Measurements from ENCODE around the gene QSOX2.

QSOX2 gene

GRCh38 chr9:136229096-136230065, 16.2 kb downstream of the QSOX2 start:
- H3K9me3 Mint-ChIP-seq: no peaks in the 10 kb centered on the region
- no peak overlapping the region for H3K4me3 Mint-ChIP-seq
- H3K36me3 Mint-ChIP-seq: peaks cover 3% of the 10 kb centered on the region
- peaks cover 40% of the 10 kb centered on the region for H3K4me1 Mint-ChIP-seq
- H3K27me3 Mint-ChIP-seq: no peaks in the 10 kb centered on the region
- H3K27ac Mint-ChIP-seq: no peak overlapping the region

GRCh38 chr9:136228107-136228875, 17.3 kb downstream of the QSOX2 start:
- H3K4me3 Mint-ChIP-seq: no peak overlapping the region
- no peaks in the 10 kb centered on the region for H3K27me3 Mint-ChIP-seq
- H3K4me1 Mint-ChIP-seq: peaks cover 30% of the 10 kb centered on the region
- H3K9me3 Mint-ChIP-seq: no peaks in the 10 kb centered on the region
- no peak overlapping the region for H3K27ac Mint-ChIP-seq
- H3K36me3 Mint-ChIP-seq: peaks cover 6% of the 10 kb centered on the region

DNA sequence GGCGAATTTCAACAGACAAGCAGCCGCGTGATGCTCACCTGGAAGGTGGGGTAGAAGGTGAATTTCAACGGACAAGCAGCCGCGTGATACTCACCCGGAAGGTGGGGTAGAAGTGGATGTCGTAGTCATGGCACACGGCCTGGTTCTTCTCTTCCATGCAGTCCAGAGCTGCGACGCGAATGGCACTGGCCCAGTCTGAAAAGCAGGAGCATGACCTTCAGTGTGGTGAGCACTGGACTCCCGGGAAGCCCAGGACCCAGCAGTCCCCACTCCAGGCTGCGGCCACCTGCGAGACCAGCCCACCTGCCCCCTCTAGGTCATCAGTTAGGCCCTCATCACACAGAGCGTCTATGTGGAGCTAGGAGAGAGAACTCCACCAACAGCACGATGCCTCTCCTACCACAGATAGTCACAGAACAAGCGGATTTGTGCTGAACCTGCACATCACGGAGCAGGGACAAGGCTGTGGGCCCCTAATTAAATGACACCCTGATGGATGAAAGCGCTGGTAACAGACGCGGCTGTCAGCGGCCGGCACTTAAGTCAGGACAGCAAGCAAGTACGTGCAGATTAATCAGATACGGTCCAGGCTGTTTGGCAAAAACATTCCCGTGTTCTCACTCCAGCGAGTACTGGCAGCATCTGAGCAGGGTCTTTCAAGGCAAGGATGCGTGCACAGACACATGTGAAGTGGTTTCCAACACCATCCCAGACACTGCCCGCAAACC, 18.8 kb downstream of the QSOX2 start:
- Mint-ChIP-seq H3K4me1 (peaks cover 16% of the 10 kb centered on the region), H3K27ac (no peak overlapping the region), H3K27me3 (no peaks in the 10 kb centered on the region), H3K9me3 (no peaks in the 10 kb centered on the region), H3K36me3 (peaks cover 9% of the 10 kb centered on the region), H3K4me3 (no peak overlapping the region)

GRCh38 chr9:136225748-136226679, 19.6 kb downstream of the QSOX2 start:
- H3K36me3 Mint-ChIP-seq: peaks cover 13% of the 10 kb centered on the region
- no peaks in the 10 kb centered on the region for H3K9me3 Mint-ChIP-seq
- no peak overlapping the region for H3K27ac Mint-ChIP-seq
- H3K4me1 Mint-ChIP-seq: peaks cover 16% of the 10 kb centered on the region
- no peak overlapping the region for H3K4me3 Mint-ChIP-seq
- no peaks in the 10 kb centered on the region for H3K27me3 Mint-ChIP-seq

DNA sequence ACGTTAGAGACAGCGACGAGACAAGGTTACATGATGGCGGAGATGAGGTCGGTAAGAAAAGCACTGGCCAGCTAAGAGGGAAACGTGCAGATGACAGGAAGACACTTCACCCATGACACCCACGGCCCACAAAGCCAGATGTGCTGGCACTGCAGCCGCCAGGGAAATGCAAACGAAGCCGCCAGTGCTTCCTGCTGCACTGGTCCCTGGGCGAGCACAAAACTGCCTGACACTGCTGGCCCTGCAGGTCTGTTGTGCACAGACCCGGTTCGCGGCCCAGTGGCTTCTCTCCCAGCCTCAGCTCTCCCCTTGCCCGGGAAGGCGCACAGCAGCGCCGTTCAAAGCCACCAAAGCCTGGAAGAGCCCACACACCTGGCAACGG, 20.3 kb downstream of the QSOX2 start:
- Mint-ChIP-seq H3K4me3 (no peak overlapping the region), H3K4me1 (peaks cover 16% of the 10 kb centered on the region), H3K27ac (no peak overlapping the region), H3K9me3 (no peaks in the 10 kb centered on the region), H3K27me3 (no peaks in the 10 kb centered on the region), H3K36me3 (peaks cover 13% of the 10 kb centered on the region)

DNA sequence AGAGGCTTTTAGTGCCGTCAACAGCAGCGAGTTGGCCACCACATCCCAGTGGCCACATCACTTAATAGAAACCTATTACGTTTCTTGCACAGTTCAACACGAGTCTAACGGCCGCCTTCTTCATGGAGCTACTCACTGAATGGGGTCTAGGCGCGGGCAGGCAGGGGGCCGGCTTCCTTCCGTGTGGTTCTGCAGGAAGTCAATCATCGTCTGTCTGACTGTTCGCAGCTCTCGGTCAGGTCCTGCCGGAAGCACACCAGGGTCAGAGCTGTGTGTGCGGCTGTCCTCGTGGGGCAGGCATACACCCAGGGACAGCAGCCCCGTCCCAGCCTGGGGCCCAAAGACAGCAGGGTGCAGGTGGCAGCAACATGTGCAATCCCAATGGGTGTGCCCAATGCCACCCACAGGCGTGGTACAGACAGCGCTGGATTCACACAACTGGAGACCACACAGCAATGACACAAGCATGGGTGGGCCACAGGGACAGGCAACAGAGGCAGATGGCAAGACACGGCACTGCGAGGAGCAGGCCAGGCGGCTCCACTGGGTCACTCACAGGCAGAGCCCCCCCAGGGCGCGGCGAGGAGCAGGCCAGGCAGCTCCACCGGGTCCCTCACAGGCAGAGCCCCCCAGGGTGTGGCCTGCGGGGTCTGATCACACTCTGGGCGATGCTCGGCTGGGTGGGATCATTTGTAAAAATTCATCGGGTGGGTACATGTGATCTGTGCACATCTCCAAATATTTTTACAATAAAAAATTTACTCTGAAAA, 21.6 kb downstream of the QSOX2 start:
- Mint-ChIP-seq H3K4me1 (peaks cover 16% of the 10 kb centered on the region), H3K36me3 (peaks cover 14% of the 10 kb centered on the region), H3K4me3 (no peak overlapping the region), H3K27me3 (no peaks in the 10 kb centered on the region), H3K9me3 (no peaks in the 10 kb centered on the region), H3K27ac (no peak overlapping the region)

- no peak overlapping the region for H3K27ac Mint-ChIP-seq
- H3K9me3 Mint-ChIP-seq: no peaks in the 10 kb centered on the region
- H3K36me3 Mint-ChIP-seq: peaks cover 14% of the 10 kb centered on the region
- H3K27me3 Mint-ChIP-seq: no peaks in the 10 kb centered on the region
- H3K4me3 Mint-ChIP-seq: no peak overlapping the region
- peaks cover 6% of the 10 kb centered on the region for H3K4me1 Mint-ChIP-seq
Observed at GRCh38 chr9:136222906-136223285, 22.7 kb downstream of the QSOX2 start.

- Mint-ChIP-seq H3K36me3 (peaks cover 16% of the 10 kb centered on the region), H3K27me3 (no peaks in the 10 kb centered on the region), H3K27ac (no peak overlapping the region), H3K9me3 (no peaks in the 10 kb centered on the region), H3K4me1 (peaks cover 5% of the 10 kb centered on the region), H3K4me3 (no peak overlapping the region)
Observed at GRCh38 chr9:136222166-136222905, 23.3 kb downstream of the QSOX2 start.

- Mint-ChIP-seq H3K4me3 (no peak overlapping the region), H3K27me3 (no peaks in the 10 kb centered on the region), H3K4me1 (peaks cover 4% of the 10 kb centered on the region), H3K9me3 (no peaks in the 10 kb centered on the region), H3K36me3 (peaks cover 20% of the 10 kb centered on the region), H3K27ac (no peak overlapping the region)
Observed at GRCh38 chr9:136220017-136220729, 25.4 kb downstream of the QSOX2 start.

DNA sequence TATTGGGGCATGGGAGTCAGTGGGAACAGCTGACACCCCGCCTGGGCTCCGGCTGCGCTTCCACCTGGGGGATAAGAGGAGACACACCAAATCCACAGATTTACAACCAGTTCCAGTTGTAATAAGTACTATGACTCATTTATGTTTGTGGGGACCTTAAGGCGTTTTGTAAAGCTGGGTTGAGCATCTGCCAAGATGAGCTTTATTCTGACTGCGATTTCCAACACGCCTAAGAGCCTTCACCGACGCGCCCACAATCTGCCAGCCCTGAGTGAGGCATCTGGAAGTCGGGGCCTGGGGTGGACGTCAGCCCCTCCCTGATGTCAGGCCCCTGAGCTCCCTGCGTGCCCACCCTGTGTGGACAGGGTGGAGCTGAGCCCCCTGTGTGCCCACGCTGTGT, 26.3 kb downstream of the QSOX2 start:
- Mint-ChIP-seq H3K27ac (no peak overlapping the region), H3K4me3 (no peak overlapping the region)

DNA sequence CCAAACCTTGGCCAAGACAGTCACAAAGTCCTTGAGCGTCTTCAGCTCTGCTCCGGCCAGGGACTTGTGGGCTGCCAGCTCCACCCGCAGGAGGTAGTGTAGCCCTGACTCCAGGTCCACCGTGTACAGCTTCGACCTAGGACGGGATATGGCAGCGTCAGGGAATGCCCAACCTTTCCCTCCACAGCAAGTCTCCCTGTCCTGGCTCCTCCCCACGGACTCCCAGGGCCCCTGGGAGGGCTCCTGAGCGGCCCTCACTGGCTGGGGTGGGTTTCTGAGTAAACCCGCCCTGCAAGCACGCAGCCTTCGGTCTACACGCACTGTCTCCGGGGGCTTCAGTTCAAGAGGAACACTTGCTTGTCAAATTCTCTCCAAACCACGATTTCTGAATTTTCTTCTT, 26.9 kb downstream of the QSOX2 start:
- H3K27ac Mint-ChIP-seq: no peak overlapping the region
- no peak overlapping the region for H3K4me3 Mint-ChIP-seq
- H3K27me3 Mint-ChIP-seq: no peaks in the 10 kb centered on the region
- H3K4me1 Mint-ChIP-seq: no peaks in the 10 kb centered on the region
- peaks cover 26% of the 10 kb centered on the region for H3K36me3 Mint-ChIP-seq
- H3K9me3 Mint-ChIP-seq: no peaks in the 10 kb centered on the region

More for the DNA sequence above, 26.3 kb downstream of the QSOX2 start:
- no peaks in the 10 kb centered on the region for H3K27me3 Mint-ChIP-seq
- no peaks in the 10 kb centered on the region for H3K4me1 Mint-ChIP-seq
- H3K9me3 Mint-ChIP-seq: no peaks in the 10 kb centered on the region
- H3K36me3 Mint-ChIP-seq: peaks cover 21% of the 10 kb centered on the region

- Mint-ChIP-seq H3K27me3 (no peaks in the 10 kb centered on the region), H3K4me3 (no peak overlapping the region), H3K27ac (no peak overlapping the region), H3K36me3 (peaks cover 24% of the 10 kb centered on the region), H3K9me3 (no peaks in the 10 kb centered on the region), H3K4me1 (no peaks in the 10 kb centered on the region)
Observed at GRCh38 chr9:136218271-136218670, 27.3 kb downstream of the QSOX2 start.

- H3K27ac Mint-ChIP-seq: no peak overlapping the region
- no peaks in the 10 kb centered on the region for H3K4me1 Mint-ChIP-seq
- H3K27me3 Mint-ChIP-seq: no peaks in the 10 kb centered on the region
- no peak overlapping the region for H3K4me3 Mint-ChIP-seq
- peaks cover 21% of the 10 kb centered on the region for H3K36me3 Mint-ChIP-seq
- no peaks in the 10 kb centered on the region for H3K9me3 Mint-ChIP-seq
Observed at GRCh38 chr9:136216541-136217244, 28.9 kb downstream of the QSOX2 start.
